HG03280 (cell line): ENCODE data around the gene JAKMIP1.

Experiments used
- ATAC-seq: cut with Tn5 transposase; IDR thresholded peaks from one replicate; pipeline ENCODE4 v1.9.1; 2021; ENCODE audit warnings: mild to moderate bottlenecking, moderate library complexity; ENCODE audit not compliant: unreplicated experiment

JAKMIP1 gene

GRCh38 chr4:6183740-6184139, 16.6 kb downstream of the JAKMIP1 start:
- peak; percentile 55 for ATAC-seq

GRCh38 chr4:6182376-6183280, 17.7 kb downstream of the JAKMIP1 start:
- ATAC-seq = no peak

- peak; percentile 73 for ATAC-seq
Observed at GRCh38 chr4:6180841-6181631, 19.3 kb downstream of the JAKMIP1 start.

- ATAC-seq = no peak
Observed at GRCh38 chr4:6179362-6179761, 21.0 kb downstream of the JAKMIP1 start.

GRCh38 chr4:6178757-6179156, 21.6 kb downstream of the JAKMIP1 start:
- ATAC-seq = no peak

GRCh38 chr4:6177587-6178197, 22.7 kb downstream of the JAKMIP1 start:
- ATAC-seq = no peak

GRCh38 chr4:6175426-6175825, 24.9 kb downstream of the JAKMIP1 start:
- no peak for ATAC-seq

- ATAC-seq = no peak
Observed at GRCh38 chr4:6172927-6173200, 27.5 kb downstream of the JAKMIP1 start.

- ATAC-seq = no peak
Observed at GRCh38 chr4:6172093-6172926, 28.0 kb downstream of the JAKMIP1 start.

GRCh38 chr4:6169239-6169638, 31.1 kb downstream of the JAKMIP1 start:
- ATAC-seq = no peak

GRCh38 chr4:6165766-6166165, 34.6 kb downstream of the JAKMIP1 start:
- no peak for ATAC-seq

GRCh38 chr4:6162885-6163284, 37.5 kb downstream of the JAKMIP1 start:
- no peak for ATAC-seq

GRCh38 chr4:6161921-6162464, 38.4 kb downstream of the JAKMIP1 start:
- ATAC-seq = no peak

GRCh38 chr4:6160536-6160935, 39.8 kb downstream of the JAKMIP1 start:
- ATAC-seq = no peak

GRCh38 chr4:6157926-6158325, 42.4 kb downstream of the JAKMIP1 start:
- ATAC-seq = no peak

- no peak for ATAC-seq
Observed at GRCh38 chr4:6155996-6156750, 44.2 kb downstream of the JAKMIP1 start.

GRCh38 chr4:6154875-6155274, 45.5 kb downstream of the JAKMIP1 start:
- ATAC-seq = no peak

- ATAC-seq = no peak
Observed at GRCh38 chr4:6153874-6154273, 46.5 kb downstream of the JAKMIP1 start.

GRCh38 chr4:6152869-6153705, 47.3 kb downstream of the JAKMIP1 start:
- no peak for ATAC-seq
